ENCODE data around the gene ATP2B2.
"Not testable (repeated sequence)": the region's sequence is repeated elsewhere in the genome, so short reads cannot be mapped to it uniquely, and the experiment has no call there.

ATP2B2 gene

DNA sequence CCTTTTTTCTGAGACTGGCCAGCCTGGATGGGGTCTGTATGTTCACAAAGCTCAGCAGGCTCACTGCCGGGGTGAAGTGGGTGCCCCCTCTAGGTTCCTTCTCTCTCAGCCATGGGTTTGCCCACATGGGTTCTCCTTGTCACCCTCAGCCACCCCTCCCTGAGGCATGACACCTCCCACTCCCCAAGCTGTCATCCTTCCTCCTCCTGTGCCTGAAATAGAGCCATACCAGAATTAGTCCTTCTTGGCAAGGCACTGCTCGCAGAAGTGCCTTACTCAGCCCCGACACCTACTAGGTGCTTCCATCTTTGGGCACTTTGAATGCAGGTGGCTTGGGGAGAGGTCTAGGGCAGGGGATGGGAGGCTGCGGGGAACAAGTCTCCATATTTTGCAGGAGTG is 121.5 kb downstream of the ATP2B2 start:
- ATAC-seq = no peak
- TF ChIP-seq BACH2 (CRISPR knock-in tag; IDR thresholded peaks at IDR 0.05; ENCODE audit: borderline replicate concordance) (no peak), GLIS3 (CRISPR knock-in tag; IDR thresholded peaks at IDR 0.05) (no peak), ZNF70 (CRISPR knock-in tag; IDR thresholded peaks at IDR 0.05) (no peak), ZFP3 (CRISPR knock-in tag; IDR thresholded peaks at IDR 0.05) (no peak), RARB (CRISPR knock-in tag; IDR thresholded peaks at IDR 0.05) (no peak), TCF4 (CRISPR knock-in tag; IDR thresholded peaks at IDR 0.05; ENCODE audit: borderline replicate concordance) (no peak), ISL1 (CRISPR knock-in tag; IDR thresholded peaks at IDR 0.05) (no peak), ZFP30 (CRISPR knock-in tag; IDR thresholded peaks at IDR 0.05) (no peak), OSR1 (CRISPR knock-in tag; IDR thresholded peaks at IDR 0.05) (no peak), TOX (CRISPR knock-in tag; IDR thresholded peaks at IDR 0.05; ENCODE audit: borderline replicate concordance) (no peak), ARNTL (CRISPR knock-in tag; IDR thresholded peaks at IDR 0.05; ENCODE audit: borderline replicate concordance, low read depth) (no peak)
- TF ChIP-seq, protein P1, sequence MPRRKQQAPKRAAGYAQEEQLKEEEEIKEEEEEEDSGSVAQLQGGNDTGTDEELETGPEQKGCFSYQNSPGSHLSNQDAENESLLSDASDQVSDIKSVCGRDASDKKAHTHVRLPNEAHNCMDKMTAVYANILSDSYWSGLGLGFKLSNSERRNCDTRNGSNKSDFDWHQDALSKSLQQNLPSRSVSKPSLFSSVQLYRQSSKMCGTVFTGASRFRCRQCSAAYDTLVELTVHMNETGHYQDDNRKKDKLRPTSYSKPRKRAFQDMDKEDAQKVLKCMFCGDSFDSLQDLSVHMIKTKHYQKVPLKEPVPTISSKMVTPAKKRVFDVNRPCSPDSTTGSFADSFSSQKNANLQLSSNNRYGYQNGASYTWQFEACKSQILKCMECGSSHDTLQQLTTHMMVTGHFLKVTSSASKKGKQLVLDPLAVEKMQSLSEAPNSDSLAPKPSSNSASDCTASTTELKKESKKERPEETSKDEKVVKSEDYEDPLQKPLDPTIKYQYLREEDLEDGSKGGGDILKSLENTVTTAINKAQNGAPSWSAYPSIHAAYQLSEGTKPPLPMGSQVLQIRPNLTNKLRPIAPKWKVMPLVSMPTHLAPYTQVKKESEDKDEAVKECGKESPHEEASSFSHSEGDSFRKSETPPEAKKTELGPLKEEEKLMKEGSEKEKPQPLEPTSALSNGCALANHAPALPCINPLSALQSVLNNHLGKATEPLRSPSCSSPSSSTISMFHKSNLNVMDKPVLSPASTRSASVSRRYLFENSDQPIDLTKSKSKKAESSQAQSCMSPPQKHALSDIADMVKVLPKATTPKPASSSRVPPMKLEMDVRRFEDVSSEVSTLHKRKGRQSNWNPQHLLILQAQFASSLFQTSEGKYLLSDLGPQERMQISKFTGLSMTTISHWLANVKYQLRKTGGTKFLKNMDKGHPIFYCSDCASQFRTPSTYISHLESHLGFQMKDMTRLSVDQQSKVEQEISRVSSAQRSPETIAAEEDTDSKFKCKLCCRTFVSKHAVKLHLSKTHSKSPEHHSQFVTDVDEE (CRISPR knock-in tag; IDR thresholded peaks at IDR 0.05) = no peak

DNA sequence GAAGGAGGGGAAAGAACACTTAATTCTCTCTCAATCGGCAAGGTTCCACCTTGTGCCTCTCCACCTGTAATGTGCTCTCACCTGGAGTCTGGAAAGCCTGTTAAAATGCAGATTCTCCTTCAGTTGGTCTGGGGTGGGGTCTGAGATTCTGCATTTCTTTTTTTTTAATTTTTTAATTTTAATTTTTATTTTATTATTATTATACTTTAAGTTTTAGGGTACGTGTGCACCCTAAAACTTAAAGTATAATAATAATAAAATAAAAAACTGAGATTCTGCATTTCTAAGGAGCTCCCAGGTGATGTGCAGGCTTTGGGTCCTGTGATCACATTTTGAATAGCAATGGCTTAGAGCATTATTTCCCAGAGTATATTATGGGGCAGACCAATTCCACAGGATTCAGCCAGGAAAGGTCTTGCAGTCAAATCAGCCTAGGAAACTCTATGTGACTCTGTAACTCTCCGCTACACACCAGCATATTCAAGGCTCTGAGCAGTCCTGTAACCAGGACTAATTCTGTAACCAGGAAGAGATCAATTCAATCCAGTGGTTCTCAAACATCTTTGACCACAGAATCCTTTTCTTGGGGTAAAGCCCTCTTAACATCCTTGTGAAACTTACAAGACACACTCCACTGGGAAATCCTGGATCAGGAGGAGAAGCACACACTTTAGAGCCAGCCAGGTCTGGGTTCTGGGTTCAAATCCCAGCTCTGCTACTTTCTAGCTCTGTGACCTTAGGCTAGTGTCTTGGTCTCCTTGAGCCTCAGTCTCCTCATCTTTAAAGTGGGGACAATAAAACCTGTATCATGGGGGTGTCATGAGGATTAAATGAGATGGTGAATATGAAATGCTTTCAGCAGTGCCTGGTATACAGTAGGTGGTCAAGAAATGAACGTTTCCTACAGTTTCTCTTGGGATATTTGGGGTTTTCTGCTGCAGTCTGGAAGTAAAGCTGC is 122.2 kb downstream of the ATP2B2 start:
- TF ChIP-seq ZFP3 (CRISPR knock-in tag; IDR thresholded peaks at IDR 0.05) (no peak), ZNF8 (CRISPR knock-in tag; IDR thresholded peaks at IDR 0.05) (no peak), ARNTL (CRISPR knock-in tag; IDR thresholded peaks at IDR 0.05; ENCODE audit: borderline replicate concordance, low read depth) (no peak), ZFP30 (CRISPR knock-in tag; IDR thresholded peaks at IDR 0.05) (no peak), ZC3H10 (CRISPR knock-in tag; IDR thresholded peaks at IDR 0.05) (no peak)
- no peak for ATAC-seq

DNA sequence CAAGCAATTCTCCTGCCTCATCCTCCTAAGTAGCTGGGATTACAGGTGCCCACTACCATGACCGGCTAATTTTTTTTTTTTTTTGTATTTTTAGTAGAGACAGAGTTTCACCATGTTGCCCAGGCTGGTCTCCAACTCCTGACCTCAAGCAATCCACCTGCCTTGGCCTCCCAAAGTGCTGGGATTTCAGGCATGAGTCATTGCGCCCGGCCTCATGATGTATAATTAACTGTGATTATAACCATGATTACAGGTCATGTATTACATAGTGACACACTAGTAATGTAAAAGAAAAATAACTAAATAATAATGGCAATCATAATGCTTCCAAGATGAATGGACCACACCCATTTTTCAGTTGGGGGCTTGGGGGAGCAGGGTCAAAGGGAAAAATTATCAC is 122.9 kb downstream of the ATP2B2 start:
- ATAC-seq = not testable (repeated sequence)

DNA sequence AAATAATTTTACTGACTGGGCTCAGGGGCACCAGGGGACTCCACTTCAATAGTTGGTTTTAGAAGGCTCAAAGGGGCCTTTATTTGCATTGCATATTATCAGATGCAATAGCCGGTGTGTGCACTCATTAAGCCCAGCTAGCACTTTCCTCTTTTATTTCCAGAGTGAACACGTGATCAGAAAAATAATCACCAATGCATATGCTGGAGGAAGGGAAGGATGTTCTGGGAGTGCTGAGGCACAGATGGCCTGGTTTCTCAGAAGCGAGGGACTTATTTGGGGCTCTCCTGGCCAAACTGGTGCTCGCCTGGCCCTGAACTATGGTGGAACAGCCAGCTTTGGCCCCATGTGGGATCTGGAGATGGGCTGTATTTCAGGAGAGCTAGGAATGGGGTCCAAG is 124.0 kb downstream of the ATP2B2 start:
- no peak for ATAC-seq
- TF ChIP-seq RARB (CRISPR knock-in tag; IDR thresholded peaks at IDR 0.05) = no peak
- TF ChIP-seq TCF4 (CRISPR knock-in tag; IDR thresholded peaks at IDR 0.05; ENCODE audit: borderline replicate concordance) = no peak
- TF ChIP-seq ARNTL (CRISPR knock-in tag; IDR thresholded peaks at IDR 0.05; ENCODE audit: borderline replicate concordance, low read depth) = no peak
- no peak for TF ChIP-seq TOX (CRISPR knock-in tag; IDR thresholded peaks at IDR 0.05; ENCODE audit: borderline replicate concordance)
- TF ChIP-seq GLIS3 (CRISPR knock-in tag; IDR thresholded peaks at IDR 0.05) = no peak

DNA sequence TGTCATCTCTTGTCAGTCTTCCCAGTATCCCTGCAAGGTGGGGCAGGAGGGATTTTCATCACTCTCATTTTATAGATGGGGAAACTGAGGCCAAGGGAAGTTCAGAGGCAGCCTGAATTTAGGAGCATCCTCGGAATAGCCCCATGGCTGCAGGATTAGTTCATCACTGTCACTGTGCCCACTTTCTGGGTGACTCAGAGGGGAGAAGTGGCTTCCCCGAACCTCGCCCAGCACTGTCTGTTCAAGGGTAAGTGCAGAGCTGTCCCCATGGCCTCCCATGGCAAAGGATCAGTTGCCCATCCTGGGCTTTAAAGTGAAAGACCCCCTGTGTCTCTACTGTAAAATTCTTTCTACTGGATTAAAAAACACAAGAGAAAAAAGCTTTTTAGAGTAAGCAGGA is 124.5 kb downstream of the ATP2B2 start:
- no peak for ATAC-seq
- TF ChIP-seq, protein P2, sequence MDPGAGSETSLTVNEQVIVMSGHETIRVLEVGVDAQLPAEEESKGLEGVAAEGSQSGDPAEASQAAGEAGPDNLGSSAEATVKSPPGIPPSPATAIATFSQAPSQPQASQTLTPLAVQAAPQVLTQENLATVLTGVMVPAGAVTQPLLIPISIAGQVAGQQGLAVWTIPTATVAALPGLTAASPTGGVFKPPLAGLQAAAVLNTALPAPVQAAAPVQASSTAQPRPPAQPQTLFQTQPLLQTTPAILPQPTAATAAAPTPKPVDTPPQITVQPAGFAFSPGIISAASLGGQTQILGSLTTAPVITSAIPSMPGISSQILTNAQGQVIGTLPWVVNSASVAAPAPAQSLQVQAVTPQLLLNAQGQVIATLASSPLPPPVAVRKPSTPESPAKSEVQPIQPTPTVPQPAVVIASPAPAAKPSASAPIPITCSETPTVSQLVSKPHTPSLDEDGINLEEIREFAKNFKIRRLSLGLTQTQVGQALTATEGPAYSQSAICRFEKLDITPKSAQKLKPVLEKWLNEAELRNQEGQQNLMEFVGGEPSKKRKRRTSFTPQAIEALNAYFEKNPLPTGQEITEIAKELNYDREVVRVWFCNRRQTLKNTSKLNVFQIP (CRISPR knock-in tag; IDR thresholded peaks at IDR 0.05; ENCODE audit: borderline replicate concordance, low read depth) = no peak
- TF ChIP-seq RARB (CRISPR knock-in tag; IDR thresholded peaks at IDR 0.05) = no peak
- no peak for TF ChIP-seq ZNF70 (CRISPR knock-in tag; IDR thresholded peaks at IDR 0.05)
- TF ChIP-seq ZNF565 (CRISPR knock-in tag; conservative IDR thresholded peaks at IDR 0.05; ENCODE audit: low read depth) = no peak
- TF ChIP-seq ZFP3 (CRISPR knock-in tag; IDR thresholded peaks at IDR 0.05) = no peak

DNA sequence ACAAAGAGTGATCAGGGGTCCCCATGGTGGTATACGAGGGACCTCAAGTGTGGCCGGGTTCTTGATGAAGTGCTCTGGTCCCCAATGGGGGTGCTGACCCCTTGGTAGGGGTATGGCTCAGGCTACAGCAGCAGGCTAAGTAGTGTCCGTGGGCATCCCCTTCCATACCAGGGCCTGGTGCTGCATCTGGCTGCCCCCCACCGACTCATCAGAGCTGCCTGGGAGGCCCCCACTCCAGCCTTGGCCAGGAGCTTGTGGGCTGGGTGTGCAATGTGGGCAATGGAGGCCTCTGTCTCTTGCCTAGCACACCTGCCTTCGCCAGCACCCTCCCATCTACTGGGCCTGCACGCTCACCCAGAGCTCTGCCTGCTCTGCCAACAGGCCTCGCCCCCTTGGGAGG is 125.4 kb downstream of the ATP2B2 start:
- TF ChIP-seq ZFP30 (CRISPR knock-in tag; IDR thresholded peaks at IDR 0.05) = no peak
- TF ChIP-seq ZNF8 (CRISPR knock-in tag; IDR thresholded peaks at IDR 0.05) = no peak
- no peak for TF ChIP-seq ISL1 (CRISPR knock-in tag; IDR thresholded peaks at IDR 0.05)
- TF ChIP-seq, protein P3, sequence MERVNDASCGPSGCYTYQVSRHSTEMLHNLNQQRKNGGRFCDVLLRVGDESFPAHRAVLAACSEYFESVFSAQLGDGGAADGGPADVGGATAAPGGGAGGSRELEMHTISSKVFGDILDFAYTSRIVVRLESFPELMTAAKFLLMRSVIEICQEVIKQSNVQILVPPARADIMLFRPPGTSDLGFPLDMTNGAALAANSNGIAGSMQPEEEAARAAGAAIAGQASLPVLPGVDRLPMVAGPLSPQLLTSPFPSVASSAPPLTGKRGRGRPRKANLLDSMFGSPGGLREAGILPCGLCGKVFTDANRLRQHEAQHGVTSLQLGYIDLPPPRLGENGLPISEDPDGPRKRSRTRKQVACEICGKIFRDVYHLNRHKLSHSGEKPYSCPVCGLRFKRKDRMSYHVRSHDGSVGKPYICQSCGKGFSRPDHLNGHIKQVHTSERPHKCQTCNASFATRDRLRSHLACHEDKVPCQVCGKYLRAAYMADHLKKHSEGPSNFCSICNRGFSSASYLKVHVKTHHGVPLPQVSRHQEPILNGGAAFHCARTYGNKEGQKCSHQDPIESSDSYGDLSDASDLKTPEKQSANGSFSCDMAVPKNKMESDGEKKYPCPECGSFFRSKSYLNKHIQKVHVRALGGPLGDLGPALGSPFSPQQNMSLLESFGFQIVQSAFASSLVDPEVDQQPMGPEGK (CRISPR knock-in tag; IDR thresholded peaks at IDR 0.05; ENCODE audit: borderline replicate concordance) = no peak
- no peak for TF ChIP-seq ZC3H10 (CRISPR knock-in tag; IDR thresholded peaks at IDR 0.05)
- TF ChIP-seq, protein P2 (CRISPR knock-in tag; IDR thresholded peaks at IDR 0.05; ENCODE audit: borderline replicate concordance, low read depth) = no peak
- no peak for TF ChIP-seq TOX (CRISPR knock-in tag; IDR thresholded peaks at IDR 0.05; ENCODE audit: borderline replicate concordance)
- no peak for TF ChIP-seq OSR1 (CRISPR knock-in tag; IDR thresholded peaks at IDR 0.05)
- no peak for TF ChIP-seq RARB (CRISPR knock-in tag; IDR thresholded peaks at IDR 0.05)
- no peak for TF ChIP-seq ZFP3 (CRISPR knock-in tag; IDR thresholded peaks at IDR 0.05)
- TF ChIP-seq TCF4 (CRISPR knock-in tag; IDR thresholded peaks at IDR 0.05; ENCODE audit: borderline replicate concordance) = no peak
- TF ChIP-seq BACH2 (CRISPR knock-in tag; IDR thresholded peaks at IDR 0.05; ENCODE audit: borderline replicate concordance) = no peak
- no peak for ATAC-seq

Measured in SK-N-SH treated with all-trans-retinoic acid at 6 μM for 48 hours (cell line).